H9 (cell line): ENCODE data around the gene ALG12. TPM values are rescaled to one million over a fixed set of nuclear protein-coding genes. Genes with fewer than 3 reads are reported as not detected.

Experiments
- DNase-seq: peaks from one replicate; pipeline ENCODE4 v3.0.0-alpha.2; 2017
- H2AFZ ChIP-seq: one replicate; pipeline ENCODE4 v1.6.1; 2013; ENCODE audit warnings: mild to moderate bottlenecking, low read length, control low read depth, moderate library complexity
- H2AK5ac ChIP-seq: 2 replicates; pipeline ENCODE4 v1.6.1; 2013; ENCODE audit warnings: low read length, control low read depth, mixed read lengths; ENCODE audit not compliant: insufficient read length
- H2BK120ac ChIP-seq: one replicate; pipeline ENCODE4 v1.6.1; 2013; ENCODE audit warnings: low read depth, mild to moderate bottlenecking, low read length, control low read depth, inconsistent platforms; ENCODE audit not compliant: poor library complexity, severe bottlenecking
- H2BK12ac ChIP-seq: 2 replicates; pipeline ENCODE4 v1.6.1; 2013; ENCODE audit warnings: low read length, control low read depth, mixed read lengths, low read depth; ENCODE audit not compliant: insufficient read length
- H2BK15ac ChIP-seq: 2 replicates; pipeline ENCODE4 v1.6.1; 2013; ENCODE audit warnings: low read depth, low read length, control low read depth
- H2BK20ac ChIP-seq: one replicate; pipeline ENCODE4 v1.6.1; 2013; ENCODE audit warnings: low read depth, mild to moderate bottlenecking, low read length, control low read depth, inconsistent platforms; ENCODE audit not compliant: poor library complexity, severe bottlenecking
- H2BK5ac ChIP-seq: 2 replicates; pipeline ENCODE4 v1.6.1; 2013; ENCODE audit warnings: low read length, control low read depth, mixed read lengths; ENCODE audit not compliant: insufficient read length
- H3K14ac ChIP-seq: 2 replicates; pipeline ENCODE4 v1.6.1; 2013; ENCODE audit warnings: low read length, control low read depth; ENCODE audit not compliant: insufficient read depth
- H3K18ac ChIP-seq: 2 replicates; pipeline ENCODE4 v1.6.1; 2013; ENCODE audit warnings: low read depth, mild to moderate bottlenecking, mixed read lengths, low read length, control low read depth; ENCODE audit not compliant: insufficient read length
- H3K23ac ChIP-seq: 2 replicates; pipeline ENCODE4 v1.6.1; 2013; ENCODE audit warnings: low read length, control low read depth, mixed read lengths, low read depth; ENCODE audit not compliant: insufficient read length
- H3K23me2 ChIP-seq: 2 replicates; pipeline ENCODE4 v1.6.1; 2013; ENCODE audit warnings: low read depth, mild to moderate bottlenecking, mixed read lengths, low read length, control low read depth; ENCODE audit not compliant: insufficient read length, poor library complexity, severe bottlenecking
- H3K27ac ChIP-seq: 2 replicates; pipeline ENCODE4 v1.5.1; 2013; ENCODE audit warnings: low read length, control low read depth, mixed read lengths, low read depth; ENCODE audit not compliant: insufficient read length
- H3K27me3 ChIP-seq: 2 replicates; pipeline ENCODE4 v1.6.1; 2013; ENCODE audit warnings: low read length, control low read depth, inconsistent platforms; ENCODE audit not compliant: insufficient read depth
- H3K4ac ChIP-seq: 2 replicates; pipeline ENCODE4 v1.6.1; 2013; ENCODE audit warnings: low read depth, mild to moderate bottlenecking, control low read depth, inconsistent platforms, low read length, moderate library complexity
- H3K4me1 ChIP-seq: 2 replicates; pipeline ENCODE4 v1.6.1; 2013; ENCODE audit warnings: low read length, control low read depth, inconsistent platforms; ENCODE audit not compliant: insufficient read depth
- H3K4me2 ChIP-seq: 2 replicates; pipeline ENCODE4 v1.6.1; 2013; ENCODE audit warnings: low read length, control low read depth, mixed read lengths; ENCODE audit not compliant: insufficient read length, insufficient read depth
- H3K56ac ChIP-seq: 2 replicates; pipeline ENCODE4 v1.6.1; 2013; ENCODE audit warnings: low read depth, mild to moderate bottlenecking, mixed read lengths, low read length, control low read depth; ENCODE audit not compliant: insufficient read length
- H3K79me1 ChIP-seq: 2 replicates; pipeline ENCODE4 v1.6.1; 2013; ENCODE audit warnings: low read depth, mild to moderate bottlenecking, moderate library complexity, low read length, control low read depth, inconsistent platforms; ENCODE audit not compliant: insufficient read depth, poor library complexity, severe bottlenecking
- H3K79me2 ChIP-seq: 2 replicates; pipeline ENCODE4 v1.6.1; 2013; ENCODE audit warnings: low read length, control low read depth, inconsistent platforms; ENCODE audit not compliant: insufficient read depth
- H3K9ac ChIP-seq: 2 replicates; pipeline ENCODE4 v1.6.1; 2013; ENCODE audit warnings: low read length, control low read depth, mixed read lengths; ENCODE audit not compliant: insufficient read length; ENCODE audit errors: extremely low read depth
- H3K9me3 ChIP-seq: one replicate; pipeline ENCODE4 v1.6.1; 2013; ENCODE audit warnings: low read depth, low read length, inconsistent platforms; ENCODE audit not compliant: control insufficient read depth
- H3T11ph ChIP-seq: one replicate; pipeline ENCODE4 v1.6.1; 2013; ENCODE audit warnings: mild to moderate bottlenecking, low read length, control low read depth, inconsistent platforms
- H4K20me1 ChIP-seq: one replicate; pipeline ENCODE4 v1.6.1; 2013; ENCODE audit not compliant: control insufficient read depth, insufficient read length, insufficient read depth
- H4K5ac ChIP-seq: 2 replicates; pipeline ENCODE4 v1.6.1; 2013; ENCODE audit warnings: low read depth, mild to moderate bottlenecking, mixed read lengths, low read length, control low read depth; ENCODE audit not compliant: insufficient read length
- H4K8ac ChIP-seq: replicated peaks from 2 replicates; pipeline ENCODE4 v1.6.1; 2013; ENCODE audit warnings: low read length, control low read depth, mixed read lengths, low read depth; ENCODE audit not compliant: insufficient read length
- H4K91ac ChIP-seq: 2 replicates; pipeline ENCODE4 v1.6.1; 2013; ENCODE audit warnings: low read depth, mild to moderate bottlenecking, moderate library complexity, mixed read lengths, low read length, control low read depth; ENCODE audit not compliant: insufficient read length
- H3K27ac Mint-ChIP-seq, 3 experiments: 2 replicates in 2 of 3; 3 replicates in 1 of 3; pipeline ENCODE4 v1.8.0; 2020 to 2021; ENCODE audit warnings: mixed read lengths in 3 of 3, mild to moderate bottlenecking in 1 of 3, moderate library complexity in 1 of 3
- H3K27me3 Mint-ChIP-seq: 2 replicates; pipeline ENCODE4 v1.8.0; 2021; ENCODE audit warnings: low read depth, mild to moderate bottlenecking, moderate library complexity, mixed read lengths
- H3K36me3 Mint-ChIP-seq, 3 experiments: 2 replicates in 2 of 3; 3 replicates in 1 of 3; pipeline ENCODE4 v1.8.0; 2020 to 2021; ENCODE audit warnings: low read depth in 3 of 3, mixed read lengths in 3 of 3; ENCODE audit not compliant: insufficient read depth in 1 of 3
- H3K4me1 Mint-ChIP-seq, 2 experiments: 2 replicates each; pipeline ENCODE4 v1.8.0; 2020; ENCODE audit warnings: mixed read lengths in 2 of 2
- H3K4me3 Mint-ChIP-seq, 2 experiments: 2 replicates in 1 of 2; 3 replicates in 1 of 2; pipeline ENCODE4 v1.8.0; 2020 to 2021; ENCODE audit warnings: mild to moderate bottlenecking in 2 of 2, mixed read lengths in 2 of 2, moderate library complexity in 1 of 2
- H3K9me3 Mint-ChIP-seq, 2 experiments: 2 replicates in 1 of 2; 3 replicates in 1 of 2; pipeline ENCODE4 v1.8.0; 2020; ENCODE audit warnings: mild to moderate bottlenecking in 2 of 2, mixed read lengths in 2 of 2, moderate library complexity in 1 of 2
- CTCF ChIP-seq: fragments of 200-600 bp; sonication (generic); conservative IDR thresholded peaks from 3 replicates; pipeline ENCODE4 v1.8.0; 2021; ENCODE audit warnings: antibody characterized with exemption, mild to moderate bottlenecking
- WGBS: extraction: QIAGEN DNeasy Blood & Tissue Kit; methylation state at CpG from one replicate; pipeline ENCODE4 v1.1.7; 2013; ENCODE audit warnings: missing lambda C conversion rate, low lambda C conversion rate, mixed read lengths; ENCODE audit not compliant: insufficient read length; ENCODE audit errors: extremely low coverage; 5-methylcytosine and 5-hydroxymethylcytosine counted together
- total RNA-seq: library from RNA; stranded (reverse); gene quantifications from 2 replicates; pipeline ENCODE4 v1.2.1, GENCODE V29; 2021

Gene ALG12
- total RNA-seq, 1 experiment from 2014 or later: 19.2 TPM

GRCh38 chr22:49901457-49901856 is 16.8 kb downstream of the ALG12 start:
- no peak overlapping the region for H2BK5ac ChIP-seq
- no peaks in the 10 kb centered on the region for H3K9me3 ChIP-seq
- H2BK15ac ChIP-seq: no peak overlapping the region
- H4K20me1 ChIP-seq: peaks cover 5% of the 10 kb centered on the region
- H4K91ac ChIP-seq: no peak overlapping the region
- no peak overlapping the region for H3K23ac ChIP-seq
- H2BK120ac ChIP-seq: no peak overlapping the region
- no peaks in the 10 kb centered on the region for H3K27me3 ChIP-seq
- H2BK20ac ChIP-seq: no peak overlapping the region
- peaks cover 7 to 14% of the 10 kb centered on the region in 2 experiments; a peak in 4 of 5 replicates for H3K9me3 Mint-ChIP-seq
- peak overlapping the region; percentile 11 for H4K8ac ChIP-seq
- H2AK5ac ChIP-seq: no peak overlapping the region
- H3K4me3 Mint-ChIP-seq: no peak overlapping the region
- H3K4me1 ChIP-seq: no peaks in the 10 kb centered on the region
- no peak overlapping the region for H3K4me2 ChIP-seq
- no peak for TF ChIP-seq CTCF
- no peak overlapping the region for H3K27ac ChIP-seq
- peak overlapping the region; percentile 18 for H4K5ac ChIP-seq
- H3T11ph ChIP-seq: no peak overlapping the region
- H3K79me1 ChIP-seq: no peaks in the 10 kb centered on the region
- no peak overlapping the region for H2BK12ac ChIP-seq
- H3K14ac ChIP-seq: no peak overlapping the region
- no peak overlapping the region for H3K27ac Mint-ChIP-seq
- no peak overlapping the region for H3K18ac ChIP-seq
- H3K79me2 ChIP-seq: no peaks in the 10 kb centered on the region
- H2AFZ ChIP-seq: no peak overlapping the region
- no peak for DNase-seq
- no peak overlapping the region for H3K9ac ChIP-seq
- no peak overlapping the region for H3K56ac ChIP-seq
- H3K4me1 Mint-ChIP-seq: peaks cover 0 to 6% of the 10 kb centered on the region in 2 experiments; a peak in 1 of 4 replicates
- H3K23me2 ChIP-seq: no peaks in the 10 kb centered on the region
- no peak overlapping the region for H3K4ac ChIP-seq
- H3K36me3 Mint-ChIP-seq: peaks cover 35 to 53% (median 48%) of the 10 kb centered on the region in 3 experiments
- no CpG with 5 or more reads among the region's 11 CpGs for WGBS
- no peaks in the 10 kb centered on the region for H3K27me3 Mint-ChIP-seq
